ENCODE measurements around the gene MRPS12. TPM values are rescaled to one million over a fixed set of nuclear protein-coding genes. Genes with fewer than 3 reads are reported as not detected.

The MRPS12 gene
- total and polyA plus RNA-seq, 9 of the 15 experiments (the other 6 are each of a cell fraction or from before 2014, with no cell fraction given): 8.1 to 174 (median 52.0) TPM

- no peak for TF ChIP-seq ZMIZ1 (IDR thresholded peaks at IDR 0.05; ENCODE audit: low read depth in 2 of 2, low read length in 2 of 2)
- no peak for TF ChIP-seq ZNF395 (CRISPR knock-in tag; IDR thresholded peaks at IDR 0.05)
- no peak for TF ChIP-seq NFXL1 (CRISPR knock-in tag; IDR thresholded peaks at IDR 0.05)
- TF ChIP-seq POLR2G (IDR thresholded peaks at IDR 0.05; ENCODE audit: low read depth, low read length): peak; percentile 81
- TF ChIP-seq ZNF174 (CRISPR knock-in tag; IDR thresholded peaks at IDR 0.05): no peak
- no peak for TF ChIP-seq TBL1XR1 (IDR thresholded peaks at IDR 0.05; ENCODE audit: low read length in 2 of 2)
- TF ChIP-seq JUN (IDR thresholded peaks at IDR 0.05; ENCODE audit: borderline replicate concordance, low read depth, low read length): no peak
- TF ChIP-seq JUN (CRISPR knock-in tag; IDR thresholded peaks at IDR 0.05; ENCODE audit: borderline replicate concordance): no peak
- no peak for TF ChIP-seq ZNF212 (CRISPR knock-in tag; IDR thresholded peaks at IDR 0.05)
- no peak for TF ChIP-seq ZC3H4 (CRISPR knock-in tag; IDR thresholded peaks at IDR 0.05; ENCODE audit: borderline replicate concordance)
- peak; percentile 68; the same call in 1 of the 2 replicates for TF ChIP-seq CXXC5 (CRISPR knock-in tag; IDR thresholded peaks at IDR 0.05)
- peak; percentile 63 for TF ChIP-seq PCBP1 (IDR thresholded peaks at IDR 0.05; ENCODE audit: low read depth, low read length, poor library complexity, severe bottlenecking)
- TF ChIP-seq TFAM (CRISPR knock-in tag; conservative IDR thresholded peaks at IDR 0.05): no peak
- no peak for TF ChIP-seq NCOR1 (IDR thresholded peaks at IDR 0.05)
- no peak for TF ChIP-seq ZNF324 (CRISPR knock-in tag; IDR thresholded peaks at IDR 0.05)
- TF ChIP-seq ZNF175 (CRISPR knock-in tag; IDR thresholded peaks at IDR 0.05; ENCODE audit: low read depth): no peak
- peak; percentile 85 for TF ChIP-seq ZBTB7A (IDR thresholded peaks at IDR 0.05; ENCODE audit: borderline replicate concordance, control insufficient read depth, low read depth, low read length)
- TF ChIP-seq, protein P1, sequence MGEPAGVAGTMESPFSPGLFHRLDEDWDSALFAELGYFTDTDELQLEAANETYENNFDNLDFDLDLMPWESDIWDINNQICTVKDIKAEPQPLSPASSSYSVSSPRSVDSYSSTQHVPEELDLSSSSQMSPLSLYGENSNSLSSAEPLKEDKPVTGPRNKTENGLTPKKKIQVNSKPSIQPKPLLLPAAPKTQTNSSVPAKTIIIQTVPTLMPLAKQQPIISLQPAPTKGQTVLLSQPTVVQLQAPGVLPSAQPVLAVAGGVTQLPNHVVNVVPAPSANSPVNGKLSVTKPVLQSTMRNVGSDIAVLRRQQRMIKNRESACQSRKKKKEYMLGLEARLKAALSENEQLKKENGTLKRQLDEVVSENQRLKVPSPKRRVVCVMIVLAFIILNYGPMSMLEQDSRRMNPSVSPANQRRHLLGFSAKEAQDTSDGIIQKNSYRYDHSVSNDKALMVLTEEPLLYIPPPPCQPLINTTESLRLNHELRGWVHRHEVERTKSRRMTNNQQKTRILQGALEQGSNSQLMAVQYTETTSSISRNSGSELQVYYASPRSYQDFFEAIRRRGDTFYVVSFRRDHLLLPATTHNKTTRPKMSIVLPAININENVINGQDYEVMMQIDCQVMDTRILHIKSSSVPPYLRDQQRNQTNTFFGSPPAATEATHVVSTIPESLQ (CRISPR knock-in tag; IDR thresholded peaks at IDR 0.05): no peak
- no peak for TF ChIP-seq CC2D1A (IDR thresholded peaks at IDR 0.05)
- TF ChIP-seq, protein P2, sequence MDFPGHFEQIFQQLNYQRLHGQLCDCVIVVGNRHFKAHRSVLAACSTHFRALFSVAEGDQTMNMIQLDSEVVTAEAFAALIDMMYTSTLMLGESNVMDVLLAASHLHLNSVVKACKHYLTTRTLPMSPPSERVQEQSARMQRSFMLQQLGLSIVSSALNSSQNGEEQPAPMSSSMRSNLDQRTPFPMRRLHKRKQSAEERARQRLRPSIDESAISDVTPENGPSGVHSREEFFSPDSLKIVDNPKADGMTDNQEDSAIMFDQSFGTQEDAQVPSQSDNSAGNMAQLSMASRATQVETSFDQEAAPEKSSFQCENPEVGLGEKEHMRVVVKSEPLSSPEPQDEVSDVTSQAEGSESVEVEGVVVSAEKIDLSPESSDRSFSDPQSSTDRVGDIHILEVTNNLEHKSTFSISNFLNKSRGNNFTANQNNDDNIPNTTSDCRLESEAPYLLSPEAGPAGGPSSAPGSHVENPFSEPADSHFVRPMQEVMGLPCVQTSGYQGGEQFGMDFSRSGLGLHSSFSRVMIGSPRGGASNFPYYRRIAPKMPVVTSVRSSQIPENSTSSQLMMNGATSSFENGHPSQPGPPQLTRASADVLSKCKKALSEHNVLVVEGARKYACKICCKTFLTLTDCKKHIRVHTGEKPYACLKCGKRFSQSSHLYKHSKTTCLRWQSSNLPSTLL (IDR thresholded peaks at IDR 0.05): no peak
Measured at GRCh38 chr19:38975214-38975860, 44.6 kb downstream of the MRPS12 start, which contains the start of gene FBXO17 (continued).
